Gastroesophageal sphincter (tissue), 4 donors: Measurements from ENCODE around the gene TMEM154. TPM values are rescaled to one million over a fixed set of nuclear protein-coding genes. Genes with fewer than 3 reads are reported as not detected.

ENCODE experiments used
- ATAC-seq: fragments of 150-250 bp; one replicate; pipeline ENCODE4 v1.9.1; 2016; ENCODE audit warnings: mild to moderate bottlenecking, moderate library complexity
- H3K27ac ChIP-seq, 4 donors: fragments of 200-600 bp; sonication (generic) in 3 of 4; 1 replicate in 3 of 4; 2 replicates in 1 of 4; pipeline ENCODE4 v1.5.1; 2016 to 2019
- H3K27me3 ChIP-seq: fragments of 200-600 bp; sonication (generic); one replicate; pipeline ENCODE4 v1.5.1; 2019
- H3K36me3 ChIP-seq, 2 donors: fragments of 200-600 bp; sonication (generic); one replicate each; pipeline ENCODE4 v1.5.1; 2019; ENCODE audit warnings: control low read depth in 1 of 2
- H3K4me1 ChIP-seq, 3 donors: fragments of 200-600 bp; sonication (generic); 1 replicate in 2 of 3; 2 replicates in 1 of 3; pipeline ENCODE4 v1.5.1; 2016 to 2019; ENCODE audit warnings: control low read depth in 2 of 3
- H3K4me3 ChIP-seq, 2 donors: fragments of 200-600 bp; sonication (generic); one replicate each; pipeline ENCODE4 v1.5.1; 2019; ENCODE audit warnings: mild to moderate bottlenecking in 1 of 2, moderate library complexity in 1 of 2
- H3K9me3 ChIP-seq, 3 donors: fragments of 200-600 bp; sonication (generic); one replicate each; pipeline ENCODE4 v1.5.1; 2017 to 2019; ENCODE audit warnings: control low read depth in 2 of 3
- CTCF ChIP-seq, 4 experiments: fragments of 200-600 bp in 2 of 4; fragments of 450-650 bp in 2 of 4; sonication (generic) in 1 of 4; IDR thresholded peaks; one replicate each; pipeline ENCODE4 v1.5.1; 2017 to 2019; ENCODE audit warnings: antibody characterized with exemption in 4 of 4, mild to moderate bottlenecking in 2 of 4, moderate library complexity in 2 of 4
- EP300 ChIP-seq: sonication (generic); formaldehyde crosslinking; IDR thresholded peaks from one replicate; pipeline ENCODE4 v1.6.1; 2017; ENCODE audit warnings: antibody characterized with exemption, mild to moderate bottlenecking
- POLR2A ChIP-seq, 2 donors: fragments of 450-650 bp; IDR thresholded peaks; one replicate each; pipeline ENCODE4 v1.6.1; 2017; ENCODE audit warnings: antibody characterized with exemption in 2 of 2, mild to moderate bottlenecking in 2 of 2, moderate library complexity in 1 of 2
- POLR2AphosphoS5 ChIP-seq: sonication (generic); formaldehyde crosslinking; IDR thresholded peaks from one replicate; pipeline ENCODE4 v1.6.1; 2017; ENCODE audit warnings: antibody characterized with exemption
- WGBS, 2 donors: methylation state at CpG; one replicate each; pipeline ENCODE4 v1.1.5; 2018; ENCODE audit warnings: low coverage in 1 of 2; 5-methylcytosine and 5-hydroxymethylcytosine counted together
- total RNA-seq, 4 donors: library from RNA; depleted of rRNA; stranded (reverse); fragments of >200 nt; gene quantifications; one replicate each; pipeline ENCODE4 v1.1.0, GENCODE V29; 2016

Gene TMEM154
- total RNA-seq, result 10 to 100 TPM in 1 of 4 donors, 1 to 10 TPM in 2, under 1 TPM in 1; 0.77 to 13.6 (median 3.8) TPM

GRCh38 chr4:152679414-152680281, at the start of gene TMEM154:
Gene TMEM154, minus strand, starts transcription at chr4:152679997. Its CDS starts 64 bp downstream, at chr4:152679933.
- 0 to 23% methylated on average over 6 to 10 of the region's 32 CpGs for WGBS, 2 donors
- Histone ChIP-seq H3K9me3 (no peaks in the 10 kb centered on the region), H3K36me3 (no peaks in the 10 kb centered on the region), H3K4me1 (peaks cover 0 to 19% (median 0%) of the 10 kb centered on the region in 3 donors), H3K4me3 (peak within 1 kb of the TSS; percentile 17 to 53), H3K27me3 (peaks cover 3% of the 10 kb centered on the region), H3K27ac (peak within 1 kb of the TSS in 1 of 4 donors; percentile 63)
- peak; percentile 83 for ATAC-seq
- TF ChIP-seq EP300 (no peak), POLR2A (IDR thresholded peaks at IDR 0.05) (peak; percentile 24 to 31), CTCF (IDR thresholded peaks at IDR 0.05) (no peak), POLR2AphosphoS5 (no peak)

GRCh38 chr4:152729466-152729865, 49.7 kb upstream of the TMEM154 start:
- 26 to 31% methylated on average over 2 of the region's 2 CpGs for WGBS, 2 donors

GRCh38 chr4:152728343-152728742, 48.5 kb upstream of the TMEM154 start:
- 60 to 91% methylated on average over 1 of the region's 1 CpG for WGBS, 2 donors
- TF ChIP-seq CTCF (IDR thresholded peaks at IDR 0.05) (no peak), POLR2AphosphoS5 (no peak), POLR2A (IDR thresholded peaks at IDR 0.05) (no peak), EP300 (no peak)
- ATAC-seq, result no peak

More at GRCh38 chr4:152729466-152729865, 49.7 kb upstream of the TMEM154 start:
- Histone ChIP-seq H3K9me3 (no peaks in the 10 kb centered on the region), H3K4me3 (no peak overlapping the region), H3K36me3 (no peaks in the 10 kb centered on the region), H3K27me3 (no peaks in the 10 kb centered on the region), H3K4me1 (no peaks in the 10 kb centered on the region), H3K27ac (no peak overlapping the region)
- no peak for ATAC-seq
- TF ChIP-seq CTCF (IDR thresholded peaks at IDR 0.05) (no peak), POLR2A (IDR thresholded peaks at IDR 0.05) (no peak), POLR2AphosphoS5 (no peak), EP300 (no peak)

GRCh38 chr4:152727784-152728183, 48.0 kb upstream of the TMEM154 start:
- no peak for ATAC-seq
- Histone ChIP-seq H3K4me1 (no peaks in the 10 kb centered on the region), H3K4me3 (no peak overlapping the region), H3K36me3 (no peaks in the 10 kb centered on the region), H3K9me3 (no peaks in the 10 kb centered on the region), H3K27ac (no peak overlapping the region), H3K27me3 (no peaks in the 10 kb centered on the region)
- 42 to 57% methylated on average over 1 of the region's 1 CpG for WGBS, 2 donors
- TF ChIP-seq POLR2AphosphoS5 (no peak), POLR2A (IDR thresholded peaks at IDR 0.05) (no peak), CTCF (IDR thresholded peaks at IDR 0.05) (no peak), EP300 (no peak)

More at GRCh38 chr4:152728343-152728742, 48.5 kb upstream of the TMEM154 start:
- H3K9me3 ChIP-seq, result no peaks in the 10 kb centered on the region
- no peaks in the 10 kb centered on the region for H3K4me1 ChIP-seq
- no peak overlapping the region for H3K27ac ChIP-seq
- no peaks in the 10 kb centered on the region for H3K27me3 ChIP-seq
- no peaks in the 10 kb centered on the region for H3K36me3 ChIP-seq
- H3K4me3 ChIP-seq, result no peak overlapping the region

- no peak for TF ChIP-seq EP300
- no peak for TF ChIP-seq CTCF (IDR thresholded peaks at IDR 0.05)
- Histone ChIP-seq H3K27ac (no peak overlapping the region), H3K4me3 (no peak overlapping the region), H3K36me3 (no peaks in the 10 kb centered on the region), H3K9me3 (no peaks in the 10 kb centered on the region), H3K27me3 (no peaks in the 10 kb centered on the region), H3K4me1 (no peaks in the 10 kb centered on the region)
- WGBS, 2 donors, result 69 to 77% methylated on average over 4 to 5 of the region's 5 CpGs
- ATAC-seq, result no peak
Observed at GRCh38 chr4:152724494-152724893, 44.7 kb upstream of the TMEM154 start.
